Gastroesophageal sphincter (tissue), 3 donors: Measurements from ENCODE around the gene HOGA1.

ENCODE experiments used
- EP300 ChIP-seq: sonication (generic); formaldehyde crosslinking; IDR thresholded peaks from one replicate; pipeline ENCODE4 v1.6.1; 2017; ENCODE audit warnings: antibody characterized with exemption, mild to moderate bottlenecking
- POLR2A ChIP-seq, 2 donors: fragments of 450-650 bp; IDR thresholded peaks; one replicate each; pipeline ENCODE4 v1.6.1; 2017; ENCODE audit warnings: antibody characterized with exemption in 2 of 2, mild to moderate bottlenecking in 2 of 2, moderate library complexity in 1 of 2
- POLR2AphosphoS5 ChIP-seq: sonication (generic); formaldehyde crosslinking; IDR thresholded peaks from one replicate; pipeline ENCODE4 v1.6.1; 2017; ENCODE audit warnings: antibody characterized with exemption
- TF ChIP-seq, protein P1 (sequence below), 4 experiments: fragments of 200-600 bp in 2 of 4; fragments of 450-650 bp in 2 of 4; sonication (generic) in 1 of 4; IDR thresholded peaks; one replicate each; pipeline ENCODE4 v1.5.1; 2017 to 2019; ENCODE audit warnings: antibody characterized with exemption in 4 of 4, mild to moderate bottlenecking in 2 of 4, moderate library complexity in 2 of 4

DNA sequence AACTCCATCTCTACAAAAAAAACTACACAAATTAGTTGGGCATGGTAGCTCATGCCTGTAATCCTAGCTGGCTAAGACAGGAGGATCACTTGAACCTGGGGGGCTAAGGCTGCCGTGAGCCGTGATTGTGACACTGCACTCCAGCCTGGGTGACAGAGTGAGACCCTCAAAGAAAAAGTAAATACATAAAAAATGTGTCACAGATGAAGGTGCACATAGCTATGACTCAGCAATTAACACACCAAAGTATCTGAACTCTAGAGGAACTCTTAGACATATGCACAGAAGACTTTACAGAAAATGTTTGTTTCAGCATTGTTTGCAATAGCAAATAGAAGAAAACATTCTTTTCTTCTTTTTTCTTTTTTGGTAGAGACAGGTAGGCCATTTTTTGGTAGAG lies 13.6 kb downstream of the HOGA1 start:
- TF ChIP-seq, protein P1, sequence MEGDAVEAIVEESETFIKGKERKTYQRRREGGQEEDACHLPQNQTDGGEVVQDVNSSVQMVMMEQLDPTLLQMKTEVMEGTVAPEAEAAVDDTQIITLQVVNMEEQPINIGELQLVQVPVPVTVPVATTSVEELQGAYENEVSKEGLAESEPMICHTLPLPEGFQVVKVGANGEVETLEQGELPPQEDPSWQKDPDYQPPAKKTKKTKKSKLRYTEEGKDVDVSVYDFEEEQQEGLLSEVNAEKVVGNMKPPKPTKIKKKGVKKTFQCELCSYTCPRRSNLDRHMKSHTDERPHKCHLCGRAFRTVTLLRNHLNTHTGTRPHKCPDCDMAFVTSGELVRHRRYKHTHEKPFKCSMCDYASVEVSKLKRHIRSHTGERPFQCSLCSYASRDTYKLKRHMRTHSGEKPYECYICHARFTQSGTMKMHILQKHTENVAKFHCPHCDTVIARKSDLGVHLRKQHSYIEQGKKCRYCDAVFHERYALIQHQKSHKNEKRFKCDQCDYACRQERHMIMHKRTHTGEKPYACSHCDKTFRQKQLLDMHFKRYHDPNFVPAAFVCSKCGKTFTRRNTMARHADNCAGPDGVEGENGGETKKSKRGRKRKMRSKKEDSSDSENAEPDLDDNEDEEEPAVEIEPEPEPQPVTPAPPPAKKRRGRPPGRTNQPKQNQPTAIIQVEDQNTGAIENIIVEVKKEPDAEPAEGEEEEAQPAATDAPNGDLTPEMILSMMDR (IDR thresholded peaks at IDR 0.05): no peak
- TF ChIP-seq POLR2A (IDR thresholded peaks at IDR 0.05) (no peak), EP300 (no peak), POLR2AphosphoS5 (no peak)
